HepG2 (cell line): ENCODE measurements around the gene ETS1. TPM values are rescaled to one million over a fixed set of nuclear protein-coding genes. Genes with fewer than 3 reads are reported as not detected.

Source experiments
- ATAC-seq: fragments of 200-7000 bp; cut with Tn5 transposase; 3 replicates; pipeline ENCODE4 v1.9.1; 2020; ENCODE audit warnings: mild to moderate bottlenecking, moderate library complexity
- BruUV-seq: library from RNA; stranded (reverse); fragments of 400-500 nt; replicated peaks from 2 replicates; lab custom pipeline; 2021; lab: Mats Ljungman, UMichigan
- CTCF ChIA-PET: fragments of 300-600 bp; formaldehyde crosslinking; extraction: SDS; loops from one replicate; lab custom pipeline; 2021; ENCODE audit warnings: low total read pairs, inconsistent platforms, low intra/inter-chr PET ratio; lab: Yijun Ruan, JAX
- POLR2A ChIA-PET: fragments of 350-600 bp; sonication (Branson Sonifier 250); formaldehyde crosslinking; loops from one replicate; lab custom pipeline; 2020; ENCODE audit warnings: antibody characterized with exemption, inconsistent platforms; lab: Yijun Ruan, JAX
- DNase-seq: peaks from one replicate; pipeline ENCODE4 v3.0.0-alpha.2; 2015; ENCODE audit warnings: low spot score
- FAIRE-seq: peaks from 3 replicates; lab custom pipeline; 2011; peaks lifted over from hg19 to GRCh38; lab: Jason Lieb, UNC
- H2AFZ ChIP-seq: one replicate; pipeline ENCODE4 v1.6.1; 2011; ENCODE audit warnings: low read length, inconsistent platforms
- H3K27ac ChIP-seq: fragments of 300-600 bp; 3 replicates; pipeline ENCODE4 v1.8.0; 2011; ENCODE audit warnings: mixed run types, mild to moderate bottlenecking, mixed read lengths, low read length, inconsistent platforms; ENCODE audit not compliant: insufficient read depth; ENCODE audit errors: extremely low read length
- H3K27me3 ChIP-seq, 2 experiments: fragments of 200-600 bp in 1 of 2; 2 replicates in 1 of 2; 3 replicates in 1 of 2; pipeline versions ENCODE4 v1.6.0 to v1.8.0; 2011; ENCODE audit warnings: low read length in 2 of 2, mild to moderate bottlenecking in 2 of 2, moderate library complexity in 2 of 2, inconsistent platforms in 1 of 2; ENCODE audit not compliant: insufficient read depth in 2 of 2, control insufficient read depth in 1 of 2
- H3K36me3 ChIP-seq, 2 experiments: fragments of 200-600 bp in 1 of 2; replicated peaks in 1 of 2; 2 replicates in 1 of 2; 3 replicates in 1 of 2; pipeline versions ENCODE4 v1.5.1 to v1.8.0; 2011; ENCODE audit warnings: low read length in 2 of 2, inconsistent platforms in 1 of 2; ENCODE audit not compliant: insufficient read depth in 2 of 2, control insufficient read depth in 1 of 2
- H3K4me1 ChIP-seq: 2 replicates; pipeline ENCODE4 v1.5.1; 2012; ENCODE audit warnings: low read length, inconsistent platforms; ENCODE audit not compliant: insufficient read depth
- H3K4me2 ChIP-seq: 2 replicates; pipeline ENCODE4 v1.6.0; 2011; ENCODE audit warnings: low read depth, low read length, inconsistent platforms
- H3K4me3 ChIP-seq, 3 experiments: fragments of 200-600 bp in 1 of 3; sonication (generic), shearing (Covaris generic) in 1 of 3; replicated peaks in 1 of 3; 2 replicates each; pipeline ENCODE4 v1.5.1; 2011 to 2016; ENCODE audit warnings: low read length in 3 of 3, inconsistent platforms in 2 of 3, low read depth in 2 of 3, mild to moderate bottlenecking in 2 of 3, control low read depth in 1 of 3, mixed read lengths in 1 of 3; ENCODE audit not compliant: insufficient read depth in 1 of 3
- H3K79me2 ChIP-seq: one replicate; pipeline ENCODE4 v1.6.1; 2011; ENCODE audit warnings: low read length, inconsistent platforms; ENCODE audit not compliant: insufficient read depth
- H3K9ac ChIP-seq: 2 replicates; pipeline ENCODE4 v1.6.0; 2011; ENCODE audit warnings: mild to moderate bottlenecking, low read depth, low read length, inconsistent platforms; ENCODE audit not compliant: insufficient read depth
- H3K9me3 ChIP-seq: 2 replicates; pipeline ENCODE4 v1.5.1; 2012; ENCODE audit warnings: mild to moderate bottlenecking, low read length
- H4K20me1 ChIP-seq: 2 replicates; pipeline ENCODE4 v1.6.0; 2011; ENCODE audit warnings: inconsistent platforms, mild to moderate bottlenecking, low read length, moderate library complexity; ENCODE audit not compliant: insufficient read depth
- ATAD3A ChIP-seq: sonication (generic); formaldehyde crosslinking; IDR thresholded peaks from 2 replicates; pipeline ENCODE4 v1.4.0; 2020; ENCODE audit warnings: missing genetic modification reagents
- MAFG ChIP-seq: sonication (generic); formaldehyde crosslinking; IDR thresholded peaks from 2 replicates; pipeline ENCODE4 v1.5.1; 2020; ENCODE audit warnings: mild to moderate bottlenecking, missing genetic modification reagents
- NFAT5 ChIP-seq: sonication (generic); formaldehyde crosslinking; IDR thresholded peaks from 2 replicates; pipeline ENCODE4 v1.4.0; 2020; ENCODE audit warnings: missing genetic modification reagents
- NFATC3 ChIP-seq: sonication (generic); formaldehyde crosslinking; IDR thresholded peaks from 2 replicates; pipeline ENCODE4 v1.5.1; 2020; ENCODE audit warnings: mild to moderate bottlenecking, missing genetic modification reagents
- SATB2 ChIP-seq: sonication (generic); formaldehyde crosslinking; IDR thresholded peaks from 2 replicates; pipeline ENCODE4 v1.5.0; 2020; ENCODE audit warnings: missing genetic modification reagents
- TRIM24 ChIP-seq: sonication (generic); formaldehyde crosslinking; IDR thresholded peaks from 2 replicates; pipeline ENCODE4 v1.8.0; 2022; ENCODE audit warnings: mild to moderate bottlenecking, missing genetic modification reagents
- ZKSCAN8 ChIP-seq: IDR thresholded peaks from 2 replicates; pipeline ENCODE4 v1.6.1; 2016; ENCODE audit warnings: borderline replicate concordance, missing genetic modification reagents, missing compliant biosample characterization
- ZNF432 ChIP-seq: sonication (generic); formaldehyde crosslinking; IDR thresholded peaks from 2 replicates; pipeline ENCODE4 v1.5.0; 2020; ENCODE audit warnings: missing genetic modification reagents, mild to moderate bottlenecking, borderline replicate concordance
- ZNF746 ChIP-seq: sonication (generic); formaldehyde crosslinking; IDR thresholded peaks from 2 replicates; pipeline ENCODE4 v1.8.0; 2022; ENCODE audit warnings: mild to moderate bottlenecking, missing genetic modification reagents
- ZSCAN5A ChIP-seq: sonication (generic); formaldehyde crosslinking; IDR thresholded peaks from 2 replicates; pipeline ENCODE4 v1.8.0; 2022; ENCODE audit warnings: mild to moderate bottlenecking, missing genetic modification reagents, borderline replicate concordance
- WGBS: methylation state at CpG from one replicate; pipeline ENCODE4 v1.1.6; 2017; ENCODE audit warnings: low lambda C conversion rate; 5-methylcytosine and 5-hydroxymethylcytosine counted together
- in situ Hi-C: cut with HindIII; loops from 2 replicates; pipeline ENCODE4 v1.10.0; 2017; ENCODE audit warnings: low pct_unique_long_range_greater_than_20kb; ENCODE audit not compliant: extremely low pct_ligation_motif_present
- intact Hi-C: fragments of 100-400 bp; cut with micrococcal nuclease; formaldehyde crosslinking; loops from one replicate; pipeline ENCODE4 v1.10.0; 2022; ENCODE audit not compliant: unreplicated experiment
- polyA plus RNA-seq, 8 experiments: library from polyadenylated mRNA; depleted of rRNA in 3 of 8; stranded (reverse) in 7 of 8; unstranded in 1 of 8; fragments of >200 nt; fragmentation: Illumina TruSeq in 4 of 8; extraction: Trizol in 4 of 8; gene quantifications; 2 replicates each; pipeline versions ENCODE4 v1.2.1 to v1.2.3, GENCODE V29; 2011 to 2016; ENCODE audit warnings: low read depth in 4 of 8, missing spikeins in 1 of 8, mixed read lengths in 1 of 8; ENCODE audit not compliant: insufficient read depth in 1 of 8
- total RNA-seq, 5 experiments: library from RNA; depleted of rRNA; stranded (reverse); fragments of >200 nt; fragmentation: Illumina TruSeq; extraction: Trizol; gene quantifications; 2 replicates each; pipeline ENCODE4 v1.2.3, GENCODE V29; 2016; ENCODE audit warnings: low read depth in 1 of 5

ETS1 gene
- total and polyA plus RNA-seq, 2 of the 13 experiments (the other 11 are each of a cell fraction or from before 2014, with no cell fraction given) = 0.18 to 0.34 TPM

GRCh38 chr11:128480665-128481064 lies 106.7 kb downstream of the ETS1 start (continued):
- TF ChIP-seq NFAT5 (CRISPR knock-in tag) = no peak
- TF ChIP-seq ZKSCAN8 (CRISPR knock-in tag) = no peak
- TF ChIP-seq NFATC3 = no peak
- TF ChIP-seq, all 625 proteins: peak for 0

GRCh38 chr11:128480066-128480465 lies 107.3 kb downstream of the ETS1 start:
- 50% methylated on average over 11 of the region's 14 CpGs for WGBS
- Histone ChIP-seq H2AFZ (no peak overlapping the region), H3K4me2 (no peak overlapping the region)
- no peak for ATAC-seq
- POLR2A ChIA-PET = no interaction called here
- no peak for TF ChIP-seq ZNF746 (CRISPR knock-in tag)
- no peak for TF ChIP-seq TRIM24 (CRISPR knock-in tag)
- TF ChIP-seq ZNF432 (CRISPR knock-in tag) = no peak
- TF ChIP-seq MAFG (CRISPR knock-in tag) = no peak
- TF ChIP-seq ATAD3A (CRISPR knock-in tag) = no peak
- TF ChIP-seq ZSCAN5A (CRISPR knock-in tag) = no peak
- TF ChIP-seq SATB2 (CRISPR knock-in tag) = no peak
- TF ChIP-seq, all 625 proteins: peak for 0
- H3K9ac ChIP-seq = no peak overlapping the region
- no peak for FAIRE-seq
- no peaks in the 10 kb centered on the region for H3K79me2 ChIP-seq
- no peaks in the 10 kb centered on the region for H4K20me1 ChIP-seq
- no peak for DNase-seq
- H3K27ac ChIP-seq = no peak overlapping the region
- CTCF ChIA-PET = no interaction called here
- H3K9me3 ChIP-seq = no peaks in the 10 kb centered on the region
- intact Hi-C loops (no loop called here), in situ Hi-C loops (no loop called here)
- BruUV-seq = no TSS peak
- no peaks in the 10 kb centered on the region for H3K4me1 ChIP-seq
- no peaks in the 10 kb centered on the region for H3K27me3 ChIP-seq
- no peaks in the 10 kb centered on the region for H3K36me3 ChIP-seq
- no peak overlapping the region for H3K4me3 ChIP-seq
